Hindlimb muscle (tissue), 1 donor: ENCODE measurements around the gene SCARB1. TPM values are rescaled to one million over a fixed set of nuclear protein-coding genes. Genes with fewer than 3 reads are reported as not detected.

ENCODE experiments used
- DNase-seq: peaks from one replicate; pipeline ENCODE4 v3.0.0-alpha.2; 2013
- polyA plus RNA-seq: library from polyadenylated mRNA; unstranded; fragments of 120-200 nt; gene quantifications from one replicate; pipeline ENCODE4 v1.2.1, GENCODE V29; 2013; ENCODE audit not compliant: insufficient read length

Gene SCARB1
- polyA plus RNA-seq, 1 donor, result 25.1 TPM

DNA sequence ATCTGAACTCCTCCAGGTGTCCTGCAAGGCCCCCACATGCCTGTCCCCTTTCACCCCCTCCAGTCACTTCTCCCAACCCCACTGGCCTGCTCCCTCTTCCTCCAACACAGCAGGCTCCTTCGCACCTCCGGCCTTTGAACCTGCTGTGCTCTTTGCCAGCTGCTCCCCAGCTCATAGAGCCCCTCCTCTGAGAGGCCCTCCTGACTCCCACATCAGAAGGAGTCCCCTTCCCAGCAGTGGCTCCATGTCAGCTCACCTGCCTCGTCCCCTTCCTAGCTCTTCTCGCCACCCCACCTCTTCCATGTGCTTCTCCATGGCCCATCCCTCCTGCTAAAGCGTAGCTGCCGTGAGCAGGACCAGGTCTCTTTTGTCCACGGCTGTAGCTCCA, 22.1 kb downstream of the SCARB1 start:
- no peak for DNase-seq

DNA sequence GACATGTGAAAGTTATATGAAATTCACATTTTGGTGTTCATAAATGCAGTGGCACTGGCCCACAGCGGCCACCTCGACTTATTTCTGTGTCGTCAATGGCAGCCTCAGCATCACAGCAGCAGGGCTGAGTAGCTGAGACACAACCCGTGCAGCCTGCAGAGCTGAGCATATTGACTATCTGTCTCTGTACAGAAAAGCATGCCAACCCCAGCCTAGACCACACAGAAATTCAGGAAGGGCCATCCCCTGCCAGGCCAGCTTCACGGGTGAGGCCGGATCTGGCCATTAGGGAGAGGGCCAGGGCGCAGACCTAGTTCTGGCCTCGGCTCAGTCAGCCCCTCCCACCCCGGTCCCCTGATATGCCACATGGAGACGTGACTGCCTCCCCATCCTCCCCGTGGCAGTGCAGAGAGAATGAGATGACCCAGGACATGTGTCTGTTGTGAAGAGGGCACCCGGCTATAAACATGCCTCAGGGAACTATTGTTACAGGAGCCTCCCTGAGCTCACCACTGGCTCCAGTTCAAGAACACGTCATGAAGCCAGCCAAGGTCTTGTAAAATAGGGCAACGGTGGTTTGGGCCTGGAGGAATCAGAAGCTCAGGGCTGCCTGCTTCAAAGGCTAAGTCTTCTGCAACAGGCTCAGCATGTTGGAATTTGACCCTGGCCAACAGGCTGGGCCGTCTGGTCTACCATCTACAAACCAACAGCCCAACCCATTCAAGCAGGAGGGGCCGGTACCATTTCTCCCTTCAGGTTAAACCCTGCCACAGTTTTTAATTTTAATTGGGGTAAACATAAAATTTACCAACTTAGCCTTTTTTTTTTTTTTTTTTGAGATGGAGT, 25.5 kb downstream of the SCARB1 start:
- no peak for DNase-seq

DNA sequence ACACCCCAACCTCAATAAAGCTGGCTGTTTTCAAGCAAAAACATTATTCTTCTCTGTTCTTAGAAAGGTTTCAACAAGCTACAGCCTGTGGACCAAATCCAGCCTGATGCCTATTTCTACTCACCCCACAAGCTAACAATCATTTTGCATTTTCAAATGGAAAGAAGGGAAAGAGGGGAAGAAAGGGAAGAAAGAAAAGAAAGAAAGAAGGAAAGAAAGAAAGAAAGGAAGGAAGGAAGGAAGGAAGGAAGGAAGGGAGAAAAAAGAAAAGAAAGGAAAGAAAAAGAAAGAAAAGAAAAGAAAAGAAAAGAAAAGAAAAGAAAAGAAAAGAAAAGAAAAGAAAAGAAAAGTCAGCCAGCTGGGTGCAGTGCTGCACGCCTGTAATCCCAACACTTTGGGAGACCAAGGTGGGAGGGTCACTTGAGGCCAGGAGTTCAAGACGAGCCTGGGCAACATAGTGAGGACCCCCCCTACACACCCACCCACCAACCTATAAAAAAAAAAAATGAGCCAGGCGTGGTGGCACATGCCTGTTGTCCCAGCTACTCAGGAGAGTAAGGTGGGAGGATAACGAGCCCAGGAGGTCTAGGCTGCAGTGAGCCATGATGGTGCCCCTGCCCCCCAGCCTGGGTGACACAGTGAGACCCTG, 26.3 kb downstream of the SCARB1 start:
- no peak for DNase-seq

DNA sequence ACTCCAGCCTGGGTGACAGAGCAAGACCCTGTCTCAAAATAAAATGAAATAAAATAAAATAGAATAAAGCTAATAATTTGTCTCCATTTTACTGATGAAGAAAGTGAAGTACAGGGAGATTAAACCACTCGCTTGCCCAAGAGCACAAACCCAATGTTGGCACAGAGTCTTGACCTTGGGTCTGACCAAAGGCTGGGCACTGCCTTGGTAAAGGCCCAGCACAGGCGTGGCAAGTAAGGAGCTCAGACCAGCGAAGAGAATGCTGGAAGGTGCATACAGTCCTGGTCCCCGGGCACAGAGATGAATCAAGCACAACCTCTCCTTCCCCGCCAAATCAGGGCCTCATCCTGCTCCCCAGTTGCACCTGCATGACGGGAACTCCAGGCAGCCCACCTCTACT, 26.9 kb downstream of the SCARB1 start:
- DNase-seq, result no peak

DNA sequence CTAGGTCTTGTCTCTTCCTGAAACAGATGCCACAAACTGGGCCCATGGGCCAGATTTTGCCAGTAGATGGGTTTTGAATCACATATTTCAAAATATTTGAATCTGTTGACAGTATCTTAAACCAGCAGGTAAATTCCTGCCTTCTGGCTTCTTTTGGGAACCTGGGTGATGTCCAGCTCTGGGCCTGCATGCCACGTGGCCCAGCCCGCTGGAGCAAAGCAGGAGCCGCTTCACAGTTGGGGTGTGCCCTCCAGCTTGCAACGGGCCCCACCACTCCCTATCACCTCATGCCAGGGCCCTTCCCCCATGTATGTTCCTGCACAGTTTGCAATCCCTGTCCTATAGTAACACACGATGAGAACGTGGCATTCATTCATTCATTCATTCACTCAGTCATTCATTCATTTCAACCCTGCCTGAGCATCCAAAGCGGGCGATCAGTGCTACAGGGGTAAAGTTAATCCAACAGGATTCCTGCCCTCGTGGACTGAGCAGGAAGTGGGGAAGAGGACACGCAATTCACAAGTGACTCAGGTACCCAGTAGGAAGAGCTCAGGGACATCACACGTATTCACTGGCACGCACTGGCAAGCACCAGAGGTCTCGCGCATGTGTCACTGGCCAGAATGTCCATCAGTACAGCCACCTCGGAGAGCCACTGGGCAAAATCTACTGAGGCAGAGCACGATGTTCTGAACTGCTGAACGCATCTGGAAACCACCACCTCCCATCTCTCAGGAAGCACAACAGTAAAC, 27.8 kb downstream of the SCARB1 start:
- no peak for DNase-seq

DNA sequence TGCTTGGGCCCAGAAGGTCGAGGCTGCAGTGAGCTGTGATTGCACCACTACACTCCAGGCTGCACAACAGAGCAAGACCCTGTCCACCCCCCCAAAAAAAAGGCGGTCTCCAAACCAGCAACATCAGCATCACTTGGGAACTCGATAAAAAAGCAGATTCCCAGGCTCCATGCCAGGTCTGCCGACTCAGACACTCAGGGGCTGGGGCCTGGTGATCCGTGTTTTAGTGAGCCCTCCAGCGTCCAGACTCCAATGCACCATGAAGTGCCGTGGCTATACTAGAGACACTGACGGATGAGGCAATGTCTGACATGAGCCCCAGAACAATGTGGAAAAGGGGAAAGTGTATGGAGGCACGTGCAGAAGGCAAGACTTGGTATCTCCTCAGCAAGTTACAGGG, 28.8 kb downstream of the SCARB1 start:
- DNase-seq, result no peak

DNA sequence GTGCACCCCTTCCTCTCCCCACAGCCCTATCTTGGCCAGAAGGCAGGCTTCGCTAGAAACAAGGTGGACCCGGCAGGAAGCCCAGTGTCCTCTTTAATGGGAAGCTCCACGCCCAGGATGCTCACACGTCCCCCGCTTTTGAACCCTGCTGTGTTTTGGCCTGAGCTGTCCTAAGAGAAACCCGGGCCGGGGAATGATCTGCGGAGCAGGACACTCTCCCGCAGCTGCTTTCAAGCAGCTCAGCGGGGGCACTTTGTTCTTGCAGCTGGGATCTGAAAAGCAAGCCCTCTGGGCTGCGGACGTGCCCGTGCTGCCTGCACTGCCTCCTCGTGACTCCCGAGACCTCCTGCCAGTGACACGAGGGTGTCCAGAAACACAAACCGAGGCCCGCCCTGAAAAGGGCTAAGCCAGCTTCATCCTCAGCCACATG, 30.0 kb downstream of the SCARB1 start:
- no peak for DNase-seq

DNA sequence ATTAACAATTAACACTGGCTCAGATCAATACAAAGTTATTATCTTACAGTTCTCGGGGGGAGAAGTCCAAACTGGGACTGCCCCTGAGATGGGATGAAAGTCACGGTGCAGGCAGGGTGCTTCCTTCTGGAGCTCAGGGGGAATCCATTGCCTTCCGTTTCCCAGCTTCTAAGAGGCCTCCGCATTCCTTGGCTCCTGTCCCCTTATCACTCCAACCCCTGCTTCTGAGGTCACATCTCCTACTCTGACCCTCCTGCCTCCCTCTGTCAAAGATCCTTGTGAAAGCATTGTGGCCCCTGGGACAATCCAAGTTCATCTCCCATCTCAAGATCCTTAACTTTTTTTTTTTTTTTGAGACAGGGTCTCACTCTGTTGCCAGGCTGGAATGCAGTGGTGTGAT, 30.8 kb downstream of the SCARB1 start:
- no peak for DNase-seq

DNA sequence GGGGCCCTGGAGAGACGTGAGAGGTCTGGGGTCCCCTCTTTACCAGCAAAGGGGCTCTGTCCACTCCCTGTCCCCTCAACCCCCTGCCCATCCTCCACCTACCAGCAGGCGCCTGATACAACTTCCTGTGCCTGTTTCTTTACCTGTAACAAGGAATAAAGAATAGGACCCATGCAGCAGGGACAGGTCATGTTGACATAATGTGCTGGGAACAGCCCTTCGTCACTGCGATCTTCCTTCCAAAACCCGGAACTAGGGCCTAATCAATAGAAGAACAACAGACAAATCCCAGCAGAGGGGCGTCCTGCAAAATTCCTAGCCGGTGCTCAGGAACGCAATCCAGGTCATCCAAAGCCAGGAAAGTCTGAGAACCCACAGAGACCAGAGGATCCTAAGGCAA, 32.1 kb downstream of the SCARB1 start:
- no peak for DNase-seq

DNA sequence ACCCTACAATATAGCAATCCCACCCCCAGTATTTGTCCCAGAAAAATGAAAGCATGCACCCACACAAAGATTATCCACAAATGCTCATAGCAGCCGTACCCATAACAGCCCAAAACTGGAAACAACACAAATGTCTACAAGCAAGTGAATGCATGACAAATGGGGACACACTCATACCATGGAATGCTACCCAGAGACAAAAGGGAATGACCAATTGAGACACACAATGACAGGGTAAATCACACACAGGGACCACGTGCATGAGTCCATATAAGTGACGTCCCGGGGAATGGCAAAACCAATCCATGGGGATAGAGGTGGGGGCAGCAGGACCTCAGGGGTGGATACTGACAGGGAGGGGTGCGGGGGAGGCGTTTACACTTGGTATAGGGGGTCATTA, 33.4 kb downstream of the SCARB1 start:
- DNase-seq, result no peak

DNA sequence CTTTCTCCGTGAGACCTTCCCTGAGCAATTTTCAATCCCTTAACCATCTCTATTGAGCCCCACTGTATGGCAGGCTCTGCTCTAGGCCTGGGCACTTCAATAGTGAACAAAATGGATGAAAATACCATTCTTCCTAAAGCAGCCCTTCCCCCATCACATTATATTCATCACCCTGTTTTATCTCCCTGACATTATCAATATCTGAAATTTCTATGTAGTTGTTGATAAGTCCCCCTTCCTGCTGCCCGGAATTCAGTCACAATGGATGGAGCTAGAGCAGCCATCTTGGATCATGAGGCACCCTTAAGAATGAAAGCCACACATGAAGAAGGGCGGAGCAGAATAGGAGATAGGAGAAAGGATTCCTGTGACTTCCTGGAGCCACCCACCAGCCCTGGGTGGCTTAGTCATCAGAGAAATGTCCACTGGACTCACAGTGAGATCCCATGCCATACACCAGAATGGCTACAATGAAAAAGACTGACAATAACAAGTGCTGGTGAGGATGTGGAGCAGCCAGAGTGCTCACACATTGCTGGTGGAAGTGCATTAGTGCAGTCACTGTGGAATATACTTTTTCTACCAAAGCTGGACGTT, 33.9 kb downstream of the SCARB1 start:
- no peak for DNase-seq

DNA sequence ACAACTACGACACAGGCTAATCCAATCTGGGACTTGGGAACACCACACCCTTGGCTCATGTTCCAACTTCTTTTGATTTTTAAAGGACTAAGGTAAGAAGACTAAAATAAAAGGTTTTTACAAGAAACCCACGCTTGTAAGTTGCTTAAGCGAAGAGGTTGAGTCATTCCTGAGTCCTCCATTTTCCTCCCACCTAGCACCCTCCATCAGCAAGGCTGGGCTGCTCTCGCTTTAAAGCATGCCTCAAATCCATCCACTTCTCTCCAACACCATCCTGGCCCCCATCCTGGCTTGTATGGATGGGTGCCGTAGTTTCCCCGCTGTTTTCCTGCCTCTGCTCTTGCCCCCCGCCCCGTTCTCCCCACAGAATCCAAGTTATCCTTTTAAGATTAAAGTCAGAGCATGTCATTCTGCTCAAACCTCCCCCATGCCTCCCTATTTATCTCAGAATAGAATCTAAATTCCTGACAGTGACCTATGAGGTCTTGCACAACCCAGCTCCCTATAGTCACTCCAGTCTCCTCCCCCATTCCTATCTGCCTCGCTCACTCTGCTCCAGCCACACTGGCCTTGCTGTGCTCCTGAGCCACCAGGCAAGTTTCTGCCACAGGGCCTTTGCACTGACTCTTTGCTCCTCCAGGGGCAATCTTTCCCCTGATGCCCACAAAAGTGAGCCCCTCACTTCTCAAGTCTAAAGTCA, 34.5 kb downstream of the SCARB1 start:
- no peak for DNase-seq

DNA sequence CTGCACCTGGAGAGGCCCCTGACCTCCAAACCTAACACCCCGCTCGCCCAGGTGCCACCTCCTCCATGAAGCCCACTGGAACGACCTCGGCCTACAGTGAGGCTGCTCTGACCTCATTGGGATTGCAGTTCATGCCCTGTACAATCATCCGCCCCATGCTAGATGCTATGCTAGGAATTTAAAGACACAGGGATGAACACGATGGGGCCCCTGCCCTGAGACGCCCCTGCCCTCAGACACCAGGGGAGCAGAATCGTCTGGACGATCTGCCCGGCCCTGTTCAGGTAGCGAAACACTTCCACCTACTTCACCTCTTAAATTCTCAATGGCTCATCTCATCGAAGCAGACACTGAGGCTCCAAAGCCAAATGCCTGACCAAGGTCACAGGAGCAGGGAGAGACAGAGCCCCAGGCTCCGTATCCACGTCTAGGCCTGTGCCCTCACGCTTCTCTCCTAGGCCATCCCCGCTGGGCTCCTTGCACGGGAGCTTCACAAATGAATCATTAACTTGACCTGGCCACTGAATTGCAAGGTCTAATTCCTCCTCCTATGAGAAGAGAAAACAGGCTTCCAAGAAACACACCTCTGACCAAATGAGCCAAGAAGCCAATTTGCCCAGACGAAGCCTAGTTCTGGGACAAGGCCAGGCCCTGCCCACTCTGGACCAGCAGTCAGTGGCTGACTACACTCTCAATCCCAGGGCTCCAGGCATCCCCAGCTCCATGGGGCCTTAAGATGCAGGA, 35.2 kb downstream of the SCARB1 start:
- DNase-seq, result no peak

DNA sequence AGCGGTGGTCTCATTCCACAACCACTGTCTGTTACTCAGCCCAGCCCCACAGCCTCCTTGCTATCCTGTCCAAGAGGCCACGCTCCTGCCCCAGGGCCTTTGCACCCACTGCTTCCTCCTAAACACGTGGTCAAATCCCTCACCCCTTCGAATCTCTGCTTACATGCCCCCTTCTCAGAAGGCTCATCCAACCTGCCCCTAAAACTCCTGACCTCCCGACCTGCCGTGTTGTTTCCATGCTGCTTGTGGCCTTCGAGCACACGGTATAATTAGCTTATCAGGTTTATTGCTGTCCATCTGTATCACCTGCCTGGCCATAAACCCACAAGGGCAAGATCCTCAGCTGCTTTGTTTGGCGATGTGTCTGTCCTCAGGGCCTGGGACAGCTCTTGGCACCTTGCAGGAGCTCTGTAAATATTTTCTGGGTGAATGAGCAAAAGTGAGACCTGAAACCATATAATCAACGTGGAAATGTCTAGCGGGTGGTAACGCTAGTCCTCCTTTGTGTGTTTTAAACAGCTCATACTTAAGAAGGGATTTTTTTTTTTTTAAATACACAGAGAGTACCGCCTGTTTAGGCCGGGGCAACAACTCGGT, 36.0 kb downstream of the SCARB1 start:
- DNase-seq, result no peak

DNA sequence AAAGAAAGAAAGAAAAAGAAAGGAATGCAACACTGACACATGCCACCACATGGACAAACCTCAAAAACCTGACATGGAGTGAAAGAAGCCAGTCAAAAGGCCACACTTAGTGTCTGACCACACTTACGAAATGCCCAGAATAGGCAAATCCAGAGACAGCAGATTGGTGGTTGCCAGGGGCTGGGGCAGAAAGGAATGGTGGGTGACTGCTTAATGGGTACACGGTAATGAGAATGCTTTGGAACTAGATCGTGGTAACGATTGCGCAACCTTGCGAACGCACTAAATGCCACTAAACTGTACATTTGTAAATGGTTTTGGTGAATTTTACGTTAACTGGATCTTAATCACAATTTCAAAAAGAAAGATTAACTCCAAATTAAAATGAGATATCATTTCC, 39.5 kb downstream of the SCARB1 start:
- DNase-seq, result no peak

DNA sequence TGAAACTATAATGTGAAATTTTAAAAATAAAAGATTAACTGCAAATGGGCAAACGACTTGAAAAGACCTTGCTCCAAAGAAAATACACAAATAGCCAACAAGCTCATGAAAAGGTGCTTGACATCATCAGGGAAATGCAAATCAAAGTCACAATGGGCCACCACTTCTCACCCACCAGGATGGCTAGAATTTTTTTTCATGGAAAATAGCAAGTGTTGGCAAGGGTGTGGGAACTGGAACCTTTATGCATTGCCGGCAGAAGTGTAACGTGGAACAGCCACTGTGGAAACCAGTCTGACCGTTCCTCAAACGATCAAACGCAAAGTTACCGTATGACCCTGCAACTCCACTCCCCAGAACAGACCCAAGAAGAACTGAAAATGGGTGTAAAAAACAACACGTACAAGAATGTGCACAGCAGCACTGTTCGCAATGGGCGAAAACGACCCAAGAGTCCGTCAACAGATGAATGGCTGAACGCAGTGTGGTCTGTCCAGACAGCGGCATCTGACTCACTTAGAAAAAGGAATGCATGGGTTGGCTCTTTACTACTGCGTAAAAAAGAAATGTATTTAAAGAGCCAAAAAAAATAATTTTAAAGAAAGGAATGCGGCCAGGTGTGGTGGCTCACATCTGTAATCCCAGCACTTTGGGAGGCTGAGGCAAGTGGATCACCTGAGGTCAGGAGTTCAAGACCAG, 40.2 kb downstream of the SCARB1 start:
- no peak for DNase-seq

DNA sequence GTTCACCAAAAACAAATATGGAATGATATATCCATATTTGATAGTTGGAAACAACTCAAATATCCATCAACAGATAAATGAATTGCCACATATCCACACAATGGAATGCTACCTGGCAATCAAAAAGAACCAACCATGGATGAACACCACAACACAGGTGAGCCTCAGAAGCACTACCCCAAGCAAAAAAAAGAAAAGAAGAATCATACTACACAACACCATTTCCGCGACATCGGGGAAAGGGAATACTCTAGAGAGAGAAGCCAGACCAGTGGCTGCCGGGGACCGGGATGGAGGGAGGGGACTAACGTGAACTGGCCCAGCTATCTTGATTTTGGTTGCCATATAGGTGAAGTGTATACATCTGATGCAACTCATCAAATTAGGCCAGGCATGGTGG, 41.4 kb downstream of the SCARB1 start:
- no peak for DNase-seq

DNA sequence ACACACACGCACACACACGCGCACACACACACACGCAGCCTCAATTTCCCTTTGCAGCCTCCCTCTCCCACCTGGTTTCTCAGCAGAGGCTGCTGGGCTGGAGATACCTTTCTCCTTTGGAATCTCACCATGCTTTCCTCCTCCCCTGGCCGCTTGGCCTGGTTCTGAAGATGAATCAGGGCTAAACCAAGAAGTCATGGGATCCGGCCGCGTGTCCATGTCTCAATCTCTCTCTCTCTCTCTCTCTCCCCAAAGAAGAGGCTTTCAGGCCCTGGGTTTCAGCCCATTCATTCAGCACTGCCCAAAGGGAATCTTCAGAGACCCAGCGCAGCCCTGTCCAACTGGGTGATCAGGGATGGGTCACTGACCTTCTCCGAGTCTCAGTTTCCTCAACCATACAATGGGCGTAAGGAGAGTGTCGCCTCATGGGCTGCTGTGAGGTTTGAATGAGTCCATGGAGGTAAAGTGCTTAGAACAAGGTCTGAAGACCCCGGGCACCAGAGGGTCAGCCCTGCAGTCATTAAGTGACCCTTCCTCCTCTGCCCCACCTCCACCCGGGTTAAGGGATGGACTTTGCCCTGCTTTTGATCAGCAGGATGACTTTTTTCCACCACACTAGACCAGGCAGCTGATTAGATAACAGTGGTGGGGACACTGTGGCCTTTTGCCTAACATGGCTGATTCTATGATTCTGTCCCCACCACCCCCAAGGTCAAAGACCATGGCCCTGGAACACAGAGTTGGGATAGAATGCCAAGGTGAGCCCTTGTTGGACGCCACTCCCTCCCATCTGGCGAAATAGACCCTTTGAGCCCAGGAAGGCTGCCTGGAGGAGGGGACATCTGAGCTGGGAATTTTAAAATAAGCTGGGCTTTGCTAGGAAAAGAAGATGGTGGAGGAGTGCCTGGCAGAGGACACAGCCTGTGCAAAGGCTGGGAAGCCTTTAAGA, 42.1 kb downstream of the SCARB1 start:
- DNase-seq, result no peak

DNA sequence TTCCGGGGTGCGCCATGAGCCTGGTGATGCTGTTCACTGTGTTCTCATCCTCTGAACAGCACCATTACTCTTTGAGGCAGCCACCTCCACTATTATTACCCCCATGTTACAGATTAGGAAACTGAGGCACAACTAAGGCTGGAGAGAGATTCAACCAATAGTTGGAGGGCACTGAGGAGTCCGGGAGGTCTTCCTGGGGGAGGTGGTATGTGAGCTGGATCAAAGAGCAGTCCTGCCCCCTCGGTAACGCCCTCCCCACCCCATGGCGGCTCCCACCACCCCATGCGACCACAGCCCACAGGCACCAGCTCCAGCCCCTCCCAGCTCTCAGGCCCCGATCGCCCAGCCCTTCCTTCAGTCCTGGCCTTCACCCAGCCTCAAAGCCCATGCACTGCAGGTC, 43.5 kb downstream of the SCARB1 start:
- DNase-seq, result no peak

DNA sequence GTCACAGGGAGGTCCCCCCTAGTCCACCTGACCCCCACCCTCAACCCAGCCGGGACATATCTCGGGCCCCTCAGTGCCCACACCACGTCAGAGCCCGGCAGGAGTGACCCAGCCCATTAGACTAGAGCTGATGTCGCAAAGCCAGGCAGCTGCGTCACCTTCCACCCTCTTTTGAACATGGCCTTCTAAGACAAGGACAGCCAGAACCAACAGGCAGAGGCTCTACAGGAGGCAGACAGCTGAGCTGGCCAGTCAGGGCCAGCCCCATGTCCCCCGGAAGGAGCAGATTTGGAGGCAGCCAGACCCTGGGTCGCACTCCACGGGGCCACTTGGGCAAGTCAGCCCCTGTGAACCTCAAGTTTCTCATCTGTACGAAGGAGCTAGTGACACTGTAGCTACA, 44.1 kb downstream of the SCARB1 start:
- no peak for DNase-seq
